ENCODE data around the gene ZSWIM4.

Gene ZSWIM4

GRCh38 chr19:13804830-13805683, 9.8 kb downstream of the ZSWIM4 start:
- CTCF ChIA-PET, result no interaction called here
- no peak for TF ChIP-seq CTCF (IDR thresholded peaks at IDR 0.05; ENCODE audit: control extremely low read depth, extremely low read depth, low read depth, missing control alignments)
- POLR2A ChIA-PET, result no interaction called here
- DNase-seq (ENCODE audit: extremely low spot score), result peak; percentile 18

- CTCF ChIA-PET, result interaction anchor here (4.1 kb wide), 1 partner anchor 9 kb away, joined by 13 read pairs; no protein-coding TSS in a partner anchor
- POLR2A ChIA-PET, result no interaction called here
- TF ChIP-seq CTCF (IDR thresholded peaks at IDR 0.05; ENCODE audit: control extremely low read depth, extremely low read depth, low read depth, missing control alignments), result no peak
These were observed 11.5 kb downstream of the ZSWIM4 start for GRCh38 chr19:13806728-13807127.

DNA sequence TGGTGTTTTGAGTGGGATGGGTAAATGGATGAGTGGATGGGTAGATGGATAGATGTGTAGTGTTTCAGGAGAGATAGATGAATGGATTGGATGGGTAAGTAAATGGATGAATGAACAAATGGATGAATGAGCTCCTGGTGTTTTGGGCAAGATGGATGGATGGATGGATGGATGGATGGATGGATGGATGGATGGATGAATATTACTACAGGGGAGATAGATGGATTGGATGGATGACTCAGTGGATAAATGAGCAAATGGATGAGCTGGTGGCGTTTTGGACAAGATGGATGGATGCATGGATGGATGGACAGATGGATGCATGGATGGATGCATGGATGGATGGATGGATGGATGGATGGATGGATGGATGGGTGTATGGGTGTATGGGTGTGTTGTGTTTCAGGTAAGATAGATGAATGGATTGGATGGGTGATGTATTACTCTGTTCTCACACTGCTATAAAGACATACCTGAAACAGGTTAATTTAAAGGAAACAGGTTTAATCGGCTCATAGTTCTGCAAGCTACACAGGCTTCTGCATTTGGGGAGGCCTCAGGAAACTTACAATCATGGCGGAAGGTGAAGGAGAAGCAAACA, 12.3 kb downstream of the ZSWIM4 start:
- CTCF ChIA-PET, result interaction anchor here (1.7 to 4.1 kb wide), 2 partner anchors 10 to 54 kb away, joined by 4 to 13 read pairs; no protein-coding TSS in a partner anchor
- DNase-seq (ENCODE audit: extremely low spot score), result no peak
- POLR2A ChIA-PET, result no interaction called here

More at GRCh38 chr19:13806728-13807127, 11.5 kb downstream of the ZSWIM4 start:
- no peak for DNase-seq (ENCODE audit: extremely low spot score)

DNA sequence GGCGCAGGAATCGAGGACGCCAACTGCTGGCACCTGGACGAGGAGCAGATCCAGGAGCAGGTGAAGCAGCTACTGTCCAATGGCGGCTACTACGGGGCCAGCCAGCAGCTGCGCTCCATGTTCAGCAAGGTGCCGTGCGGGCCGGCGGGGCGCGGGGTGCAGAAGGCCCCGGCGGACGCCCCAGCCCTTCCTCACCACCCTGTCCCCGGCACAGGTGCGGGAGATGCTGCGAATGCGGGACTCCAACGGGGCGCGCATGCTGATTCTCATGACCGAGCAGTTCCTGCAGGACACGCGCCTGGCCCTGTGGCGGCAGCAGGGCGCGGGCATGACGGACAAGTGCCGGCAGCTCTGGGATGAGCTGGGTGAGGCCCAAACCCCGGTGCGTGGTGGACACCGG, 13.6 kb downstream of the ZSWIM4 start:
- TF ChIP-seq CTCF (IDR thresholded peaks at IDR 0.05; ENCODE audit: control extremely low read depth, extremely low read depth, low read depth, missing control alignments), result no peak
- no peak for DNase-seq (ENCODE audit: extremely low spot score)
- POLR2A ChIA-PET, result no interaction called here
- CTCF ChIA-PET, result interaction anchor here (0.6 to 4.1 kb wide), 3 partner anchors 11 to 380 kb away, joined by 3 to 13 read pairs (median 4); no protein-coding TSS in a partner anchor

More for the DNA sequence above, 12.3 kb downstream of the ZSWIM4 start:
- TF ChIP-seq CTCF (IDR thresholded peaks at IDR 0.05; ENCODE audit: control extremely low read depth, extremely low read depth, low read depth, missing control alignments), result no peak

- ChIA-PET CTCF (no interaction called here), POLR2A (no interaction called here)
- DNase-seq (ENCODE audit: extremely low spot score), result no peak
- no peak for TF ChIP-seq CTCF (IDR thresholded peaks at IDR 0.05; ENCODE audit: control extremely low read depth, extremely low read depth, low read depth, missing control alignments)
These were observed 17.3 kb downstream of the ZSWIM4 start for GRCh38 chr19:13812544-13812943.

DNA sequence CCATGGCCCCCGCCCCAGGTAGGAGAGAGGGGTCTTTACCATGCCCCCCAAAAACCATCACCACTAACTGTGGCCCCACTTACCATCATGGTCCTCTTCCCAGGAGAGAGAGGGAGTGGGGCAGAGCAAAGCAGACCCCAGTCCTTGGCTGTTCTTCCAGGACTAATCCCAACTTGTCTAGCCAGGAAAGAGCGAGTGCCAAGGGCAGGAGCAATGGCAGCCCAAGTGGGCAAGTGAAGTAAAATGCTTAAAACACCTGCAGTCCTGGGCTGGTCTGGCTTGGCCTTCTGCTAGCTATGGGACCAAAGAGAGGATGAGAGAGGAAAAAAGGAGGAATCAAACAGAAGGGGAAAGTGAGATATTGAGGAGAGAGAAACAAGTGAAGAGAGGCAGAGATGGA, 17.9 kb downstream of the ZSWIM4 start:
- TF ChIP-seq CTCF (IDR thresholded peaks at IDR 0.05; ENCODE audit: control extremely low read depth, extremely low read depth, low read depth, missing control alignments), result no peak
- POLR2A ChIA-PET, result no interaction called here
- CTCF ChIA-PET, result interaction anchor here (0.9 kb wide), 1 partner anchor 12 kb away, joined by 3 read pairs; no protein-coding TSS in a partner anchor
- no peak for DNase-seq (ENCODE audit: extremely low spot score)

Measured in GM10248 (cell line).